SU-DHL-6 (cell line): ENCODE measurements around the gene GRIK1.

Source experiments
- H2AFZ ChIP-seq: fragments of 200-600 bp; sonication (generic); 2 replicates; pipeline ENCODE4 v1.6.1; 2014; ENCODE audit warnings: low read depth, mild to moderate bottlenecking, moderate library complexity, mixed read lengths, antibody characterized with exemption, low read length; ENCODE audit not compliant: severe bottlenecking
- H3F3A ChIP-seq: fragments of 200-600 bp; shearing (Covaris generic); 2 replicates; pipeline ENCODE4 v1.6.0; 2016; ENCODE audit warnings: antibody characterized with exemption, mild to moderate bottlenecking; ENCODE audit not compliant: insufficient read depth
- H3K27ac ChIP-seq: fragments of 200-600 bp; sonication (generic); 2 replicates; pipeline ENCODE4 v1.5.1; 2016; ENCODE audit warnings: low read depth, mild to moderate bottlenecking, low read length, moderate library complexity, mixed read lengths
- H3K27me3 ChIP-seq: fragments of 200-600 bp; sonication (generic), shearing (Covaris generic); 2 replicates; pipeline ENCODE4 v1.6.0; 2014; ENCODE audit warnings: mild to moderate bottlenecking, low read length
- H3K36me3 ChIP-seq: fragments of 200-600 bp; sonication (generic); 2 replicates; pipeline ENCODE4 v1.6.1; 2014; ENCODE audit warnings: mild to moderate bottlenecking, low read length, mixed read lengths
- H3K4me2 ChIP-seq: fragments of 300-600, 200-600 bp; shearing (Covaris generic), sonication (generic); 2 replicates; pipeline ENCODE4 v1.6.0; 2014; ENCODE audit warnings: low read length, low read depth, mild to moderate bottlenecking; ENCODE audit not compliant: poor library complexity, severe bottlenecking
- H3K4me3 ChIP-seq: fragments of 200-600 bp; sonication (generic); 2 replicates; pipeline ENCODE4 v1.5.1; 2014; ENCODE audit warnings: antibody characterized with exemption, low read length, mild to moderate bottlenecking, mixed read lengths; ENCODE audit not compliant: insufficient read depth, poor library complexity, severe bottlenecking
- H3K79me2 ChIP-seq: fragments of 200-600 bp; sonication (generic); 2 replicates; pipeline ENCODE4 v1.6.1; 2014; ENCODE audit warnings: mild to moderate bottlenecking, low read length, moderate library complexity; ENCODE audit not compliant: insufficient read depth
- H3K9ac ChIP-seq: fragments of 200-600 bp; sonication (generic); 2 replicates; pipeline ENCODE4 v1.7.0; 2014; ENCODE audit warnings: mild to moderate bottlenecking, low read length
- H3K9me2 ChIP-seq: fragments of 200-600 bp; sonication (generic); replicated peaks from 2 replicates; pipeline ENCODE4 v1.6.1; 2014; ENCODE audit warnings: low read length; ENCODE audit not compliant: insufficient read depth
- H3K9me3 ChIP-seq: fragments of 200-600 bp; sonication (generic); 2 replicates; pipeline ENCODE4 v1.6.1; 2014; ENCODE audit warnings: low read length, mixed read lengths; ENCODE audit not compliant: insufficient read depth
- H4K20me1 ChIP-seq: fragments of 200-600 bp; sonication (generic); 2 replicates; pipeline ENCODE4 v1.6.1; 2014; ENCODE audit warnings: low read depth, mild to moderate bottlenecking, antibody characterized with exemption, low read length, moderate library complexity, mixed read lengths
- CTCF ChIP-seq: fragments of 200-600 bp; sonication (generic); IDR thresholded peaks from one replicate; pipeline ENCODE4 v1.5.1; 2017; ENCODE audit warnings: antibody characterized with exemption, mild to moderate bottlenecking, low read length, moderate library complexity; ENCODE audit not compliant: insufficient read depth, poor library complexity, severe bottlenecking
- EZH2phosphoT487 ChIP-seq: fragments of 200-600 bp; sonication (generic), shearing (Covaris generic); conservative IDR thresholded peaks from 2 replicates; pipeline ENCODE4 v1.6.1; 2018; ENCODE audit warnings: mild to moderate bottlenecking, antibody characterized with exemption, low read length, moderate library complexity, mixed read lengths

GRIK1 gene

GRCh38 chr21:29716753-29717152 lies 223.0 kb downstream of the GRIK1 start:
- H2AFZ ChIP-seq: no peak overlapping the region

GRCh38 chr21:29715089-29715488 lies 224.7 kb downstream of the GRIK1 start:
- Histone ChIP-seq H3K27ac (no peak overlapping the region), H3K4me2 (no peak overlapping the region), H3K79me2 (no peaks in the 10 kb centered on the region), H3F3A (no peaks in the 10 kb centered on the region), H3K36me3 (no peaks in the 10 kb centered on the region), H3K9me3 (0 out of 2 replicates have a peak, but pooled peaks cover 5% of the 10 kb centered on the region), H4K20me1 (no peaks in the 10 kb centered on the region; the same call in 1 of the 2 replicates), H3K9me2 (0 out of 2 replicates have a peak, but pooled peaks cover 4% of the 10 kb centered on the region), H3K4me3 (no peak overlapping the region), H3K27me3 (no peaks in the 10 kb centered on the region), H2AFZ (no peak overlapping the region), H3K9ac (no peak overlapping the region)
- no peak for TF ChIP-seq CTCF
- TF ChIP-seq EZH2phosphoT487: no peak

More at GRCh38 chr21:29716753-29717152, 223.0 kb downstream of the GRIK1 start:
- TF ChIP-seq EZH2phosphoT487: no peak
- no peak for TF ChIP-seq CTCF
- Histone ChIP-seq H3K79me2 (no peaks in the 10 kb centered on the region), H3K27me3 (no peaks in the 10 kb centered on the region), H3K9ac (no peak overlapping the region), H4K20me1 (no peaks in the 10 kb centered on the region; the same call in 1 of the 2 replicates), H3K4me2 (no peak overlapping the region), H3K36me3 (no peaks in the 10 kb centered on the region), H3K27ac (no peak overlapping the region), H3K9me2 (0 out of 2 replicates have a peak, but pooled peaks cover 4% of the 10 kb centered on the region), H3K9me3 (0 out of 2 replicates have a peak, but pooled peaks cover 5% of the 10 kb centered on the region), H3K4me3 (no peak overlapping the region), H3F3A (no peaks in the 10 kb centered on the region)

GRCh38 chr21:29712818-29713217 lies 227.0 kb downstream of the GRIK1 start:
- Histone ChIP-seq H3K27ac (no peak overlapping the region), H3K4me3 (no peak overlapping the region)
- no peak for TF ChIP-seq CTCF
- no peak for TF ChIP-seq EZH2phosphoT487

More at GRCh38 chr21:29712818-29713217, 227.0 kb downstream of the GRIK1 start:
- Histone ChIP-seq H3K27me3 (no peaks in the 10 kb centered on the region), H2AFZ (no peak overlapping the region), H3K4me2 (no peak overlapping the region), H3F3A (no peaks in the 10 kb centered on the region), H3K9ac (no peak overlapping the region), H3K79me2 (no peaks in the 10 kb centered on the region), H3K9me3 (0 out of 2 replicates have a peak, but pooled peaks cover 5% of the 10 kb centered on the region), H3K36me3 (no peaks in the 10 kb centered on the region), H3K9me2 (0 out of 2 replicates have a peak, but pooled peaks cover 4% of the 10 kb centered on the region), H4K20me1 (no peaks in the 10 kb centered on the region; the same call in 1 of the 2 replicates)
